A549 (cell line): ENCODE results near the gene NR5A2.

Experiments used
- CEBPB ChIP-seq, 2 experiments: fragments of >200 bp in 1 of 2; sonication (Bioruptor Twin) in 1 of 2; formaldehyde crosslinking in 1 of 2; IDR thresholded peaks; 2 replicates each; pipeline ENCODE4 v1.6.1; 2012 to 2016
- HOXB13 ChIP-seq: fragments of 250-450 bp; sonication (Bioruptor Pico); IDR thresholded peaks from 2 replicates; pipeline ENCODE4 v1.5.0; 2020; ENCODE audit warnings: low read depth, mild to moderate bottlenecking, moderate library complexity
- JUNB ChIP-seq: fragments of >200 bp; sonication (Bioruptor Twin); formaldehyde crosslinking; IDR thresholded peaks from 2 replicates; pipeline ENCODE4 v1.6.1; 2016
- MAX ChIP-seq: IDR thresholded peaks from 2 replicates; pipeline ENCODE4 v1.6.1; 2012
- MAZ ChIP-seq: fragments of 150-350 bp; IDR thresholded peaks from 2 replicates; pipeline ENCODE4 v1.6.1; 2014; ENCODE audit warnings: antibody characterized with exemption, low read depth, low read length, borderline replicate concordance
- POLR2A ChIP-seq: IDR thresholded peaks from 2 replicates; pipeline ENCODE4 v1.6.1; 2012; ENCODE audit warnings: mild to moderate bottlenecking, low read length
- RAD21 ChIP-seq, 2 experiments: fragments of >200 bp in 1 of 2; sonication (Bioruptor Twin) in 1 of 2; formaldehyde crosslinking in 1 of 2; IDR thresholded peaks in 1 of 2; conservative IDR thresholded peaks in 1 of 2; 2 replicates in 1 of 2; 3 replicates in 1 of 2; pipeline ENCODE4 v1.6.1; 2012 to 2018; ENCODE audit warnings: inconsistent platforms in 1 of 2
- TP53 ChIP-seq: fragments of 250-450 bp; sonication (Bioruptor Pico); IDR thresholded peaks from 2 replicates; pipeline ENCODE4 v1.5.0; 2021; ENCODE audit warnings: mild to moderate bottlenecking, moderate library complexity
- USF2 ChIP-seq: fragments of 450-650 bp; IDR thresholded peaks from 2 replicates; pipeline ENCODE4 v1.6.1; 2014; ENCODE audit warnings: antibody characterized with exemption
- ZC3H11A ChIP-seq: fragments of 450-650 bp; IDR thresholded peaks from 2 replicates; pipeline ENCODE4 v1.6.1; 2014; ENCODE audit warnings: antibody characterized with exemption, mild to moderate bottlenecking
- ZSCAN20 ChIP-seq: fragments of 250-450 bp; sonication (Bioruptor Pico); IDR thresholded peaks from 2 replicates; pipeline ENCODE4 v1.8.0; 2022; ENCODE audit warnings: mild to moderate bottlenecking, moderate library complexity
- TF ChIP-seq, protein P1 (sequence below): fragments of >200 bp; sonication (Bioruptor Twin); formaldehyde crosslinking; IDR thresholded peaks from 3 replicates; pipeline ENCODE4 v1.5.1; 2016

GRCh38 chr1:200223207-200223606 is 195.7 kb downstream of the NR5A2 start:
- no peak for TF ChIP-seq POLR2A
- TF ChIP-seq, protein P1, sequence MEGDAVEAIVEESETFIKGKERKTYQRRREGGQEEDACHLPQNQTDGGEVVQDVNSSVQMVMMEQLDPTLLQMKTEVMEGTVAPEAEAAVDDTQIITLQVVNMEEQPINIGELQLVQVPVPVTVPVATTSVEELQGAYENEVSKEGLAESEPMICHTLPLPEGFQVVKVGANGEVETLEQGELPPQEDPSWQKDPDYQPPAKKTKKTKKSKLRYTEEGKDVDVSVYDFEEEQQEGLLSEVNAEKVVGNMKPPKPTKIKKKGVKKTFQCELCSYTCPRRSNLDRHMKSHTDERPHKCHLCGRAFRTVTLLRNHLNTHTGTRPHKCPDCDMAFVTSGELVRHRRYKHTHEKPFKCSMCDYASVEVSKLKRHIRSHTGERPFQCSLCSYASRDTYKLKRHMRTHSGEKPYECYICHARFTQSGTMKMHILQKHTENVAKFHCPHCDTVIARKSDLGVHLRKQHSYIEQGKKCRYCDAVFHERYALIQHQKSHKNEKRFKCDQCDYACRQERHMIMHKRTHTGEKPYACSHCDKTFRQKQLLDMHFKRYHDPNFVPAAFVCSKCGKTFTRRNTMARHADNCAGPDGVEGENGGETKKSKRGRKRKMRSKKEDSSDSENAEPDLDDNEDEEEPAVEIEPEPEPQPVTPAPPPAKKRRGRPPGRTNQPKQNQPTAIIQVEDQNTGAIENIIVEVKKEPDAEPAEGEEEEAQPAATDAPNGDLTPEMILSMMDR = no peak
- no peak for TF ChIP-seq USF2
- no peak for TF ChIP-seq ZC3H11A
- TF ChIP-seq MAX = no peak
- no peak for TF ChIP-seq RAD21 (conservative IDR thresholded peaks at IDR 0.05 in 1 of 2, IDR thresholded peaks at IDR 0.05 in 1 of 2)
- TF ChIP-seq TP53 (CRISPR knock-in tag) = no peak
- no peak for TF ChIP-seq ZSCAN20 (CRISPR knock-in tag)
- TF ChIP-seq CEBPB (IDR thresholded peaks at IDR 0.05) = no peak
- TF ChIP-seq JUNB = no peak
- no peak for TF ChIP-seq MAZ
- no peak for TF ChIP-seq HOXB13 (CRISPR knock-in tag)
